Measurements from ENCODE around the gene DICER1.

Gene DICER1

GRCh38 chr14:95049952-95050351 lies 107.4 kb downstream of the DICER1 start:
- TF ChIP-seq, protein P1, sequence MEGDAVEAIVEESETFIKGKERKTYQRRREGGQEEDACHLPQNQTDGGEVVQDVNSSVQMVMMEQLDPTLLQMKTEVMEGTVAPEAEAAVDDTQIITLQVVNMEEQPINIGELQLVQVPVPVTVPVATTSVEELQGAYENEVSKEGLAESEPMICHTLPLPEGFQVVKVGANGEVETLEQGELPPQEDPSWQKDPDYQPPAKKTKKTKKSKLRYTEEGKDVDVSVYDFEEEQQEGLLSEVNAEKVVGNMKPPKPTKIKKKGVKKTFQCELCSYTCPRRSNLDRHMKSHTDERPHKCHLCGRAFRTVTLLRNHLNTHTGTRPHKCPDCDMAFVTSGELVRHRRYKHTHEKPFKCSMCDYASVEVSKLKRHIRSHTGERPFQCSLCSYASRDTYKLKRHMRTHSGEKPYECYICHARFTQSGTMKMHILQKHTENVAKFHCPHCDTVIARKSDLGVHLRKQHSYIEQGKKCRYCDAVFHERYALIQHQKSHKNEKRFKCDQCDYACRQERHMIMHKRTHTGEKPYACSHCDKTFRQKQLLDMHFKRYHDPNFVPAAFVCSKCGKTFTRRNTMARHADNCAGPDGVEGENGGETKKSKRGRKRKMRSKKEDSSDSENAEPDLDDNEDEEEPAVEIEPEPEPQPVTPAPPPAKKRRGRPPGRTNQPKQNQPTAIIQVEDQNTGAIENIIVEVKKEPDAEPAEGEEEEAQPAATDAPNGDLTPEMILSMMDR (IDR thresholded peaks at IDR 0.05; ENCODE audit: low read depth, low read length, poor library complexity, severe bottlenecking), result no peak
- TF ChIP-seq EZH2phosphoT487 (IDR thresholded peaks at IDR 0.05; ENCODE audit: borderline replicate concordance, low read length), result no peak
- H3K4me1 ChIP-seq (ENCODE audit: control insufficient read depth, low read length), result peaks cover 13% of the 10 kb centered on the region
- H3K36me3 ChIP-seq (ENCODE audit: control insufficient read depth, low read length), result no peaks in the 10 kb centered on the region
- H3K27ac ChIP-seq (ENCODE audit: low read depth, low read length), result no peak overlapping the region
- no peaks in the 10 kb centered on the region for H3K27me3 ChIP-seq (ENCODE audit: control insufficient read depth, low read length)
- no peaks in the 10 kb centered on the region for H3K9me3 ChIP-seq (ENCODE audit: control insufficient read depth, insufficient read depth, low read length)
- no peaks in the 10 kb centered on the region for H3F3A ChIP-seq (ENCODE audit: control insufficient read depth, insufficient read depth)
- H3K79me2 ChIP-seq (ENCODE audit: control insufficient read depth, low read length), result no peaks in the 10 kb centered on the region
- H3K9me2 ChIP-seq (replicated peaks; ENCODE audit: control insufficient read depth, low read length), result no peaks in the 10 kb centered on the region
- H3K4me2 ChIP-seq (ENCODE audit: low read length), result no peak overlapping the region
- no peak overlapping the region for H3K4me3 ChIP-seq (ENCODE audit: low read length)
- no peaks in the 10 kb centered on the region for H4K20me1 ChIP-seq (ENCODE audit: control insufficient read depth, insufficient read depth, low read depth, low read length)

- H3K4me1 ChIP-seq (ENCODE audit: control insufficient read depth, low read length), result peaks cover 13% of the 10 kb centered on the region
- H3K4me2 ChIP-seq (ENCODE audit: low read length), result no peak overlapping the region
- no peaks in the 10 kb centered on the region for H3K9me2 ChIP-seq (replicated peaks; ENCODE audit: control insufficient read depth, low read length)
- no peaks in the 10 kb centered on the region for H3K9me3 ChIP-seq (ENCODE audit: control insufficient read depth, insufficient read depth, low read length)
- H3K79me2 ChIP-seq (ENCODE audit: control insufficient read depth, low read length), result no peaks in the 10 kb centered on the region
- H3K27ac ChIP-seq (ENCODE audit: low read depth, low read length), result no peak overlapping the region
- H3K36me3 ChIP-seq (ENCODE audit: control insufficient read depth, low read length), result no peaks in the 10 kb centered on the region
- TF ChIP-seq EZH2phosphoT487 (IDR thresholded peaks at IDR 0.05; ENCODE audit: borderline replicate concordance, low read length), result no peak
- TF ChIP-seq, protein P1 (IDR thresholded peaks at IDR 0.05; ENCODE audit: low read depth, low read length, poor library complexity, severe bottlenecking), result no peak
- H3K27me3 ChIP-seq (ENCODE audit: control insufficient read depth, low read length), result no peaks in the 10 kb centered on the region
- H3F3A ChIP-seq (ENCODE audit: control insufficient read depth, insufficient read depth), result no peaks in the 10 kb centered on the region
- H3K4me3 ChIP-seq (ENCODE audit: low read length), result no peak overlapping the region
- no peaks in the 10 kb centered on the region for H4K20me1 ChIP-seq (ENCODE audit: control insufficient read depth, insufficient read depth, low read depth, low read length)
These were observed 108.5 kb downstream of the DICER1 start for GRCh38 chr14:95048771-95049312.

DNA sequence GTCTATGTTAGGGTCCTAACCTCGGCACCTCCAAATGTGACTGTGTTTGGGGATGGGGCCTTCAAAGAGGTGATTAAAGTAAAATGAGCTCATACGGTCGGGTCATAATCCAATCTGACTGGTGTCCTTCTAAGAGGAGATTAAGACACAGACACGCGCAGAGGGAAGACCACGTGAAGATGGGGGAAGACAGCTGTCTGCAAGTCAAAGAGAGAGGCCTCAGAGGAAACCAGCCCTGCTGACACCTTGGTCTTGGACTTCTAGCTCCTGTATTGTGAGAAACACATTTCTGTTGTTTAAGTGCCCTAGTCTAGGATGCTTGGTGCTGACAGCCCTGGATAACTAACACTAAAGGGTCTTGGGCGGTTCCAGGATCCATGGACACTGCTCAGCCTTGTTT lies 109.6 kb downstream of the DICER1 start:
- Histone ChIP-seq H3K9me3 (ENCODE audit: control insufficient read depth, insufficient read depth, low read length) (no peaks in the 10 kb centered on the region), H3K27ac (ENCODE audit: low read depth, low read length) (no peak overlapping the region), H3K27me3 (ENCODE audit: control insufficient read depth, low read length) (no peaks in the 10 kb centered on the region), H3K4me1 (ENCODE audit: control insufficient read depth, low read length) (peaks cover 11% of the 10 kb centered on the region), H3K36me3 (ENCODE audit: control insufficient read depth, low read length) (no peaks in the 10 kb centered on the region), H4K20me1 (ENCODE audit: control insufficient read depth, insufficient read depth, low read depth, low read length) (no peaks in the 10 kb centered on the region), H3K9me2 (replicated peaks; ENCODE audit: control insufficient read depth, low read length) (no peaks in the 10 kb centered on the region), H3K4me2 (ENCODE audit: low read length) (no peak overlapping the region), H3K4me3 (ENCODE audit: low read length) (no peak overlapping the region), H3F3A (ENCODE audit: control insufficient read depth, insufficient read depth) (no peaks in the 10 kb centered on the region), H3K79me2 (ENCODE audit: control insufficient read depth, low read length) (no peaks in the 10 kb centered on the region)
- TF ChIP-seq EZH2phosphoT487 (IDR thresholded peaks at IDR 0.05; ENCODE audit: borderline replicate concordance, low read length), result no peak
- TF ChIP-seq, protein P1 (IDR thresholded peaks at IDR 0.05; ENCODE audit: low read depth, low read length, poor library complexity, severe bottlenecking), result no peak

All from DOHH2 (cell line).